Posterior cingulate gyrus (tissue), 11 donors: ENCODE data around the gene ZNF664.

Experiments used
- DNase-seq, 10 donors: peaks; one replicate each; pipeline versions ENCODE4 v3.0.0 to v3.0.0-alpha.2; 2020 to 2021; ENCODE audit warnings: mixed read lengths in 3 of 10
- intact Hi-C: fragments of 100-400 bp; cut with DNase I; formaldehyde crosslinking; loops from one replicate; pipeline ENCODE4 v1.15.1; 2023

ZNF664 gene

GRCh38 chr12:123986374-123986965 lies 13.5 kb downstream of the ZNF664 start:
- intact Hi-C loops: no loop called here
- no peak for DNase-seq

DNA sequence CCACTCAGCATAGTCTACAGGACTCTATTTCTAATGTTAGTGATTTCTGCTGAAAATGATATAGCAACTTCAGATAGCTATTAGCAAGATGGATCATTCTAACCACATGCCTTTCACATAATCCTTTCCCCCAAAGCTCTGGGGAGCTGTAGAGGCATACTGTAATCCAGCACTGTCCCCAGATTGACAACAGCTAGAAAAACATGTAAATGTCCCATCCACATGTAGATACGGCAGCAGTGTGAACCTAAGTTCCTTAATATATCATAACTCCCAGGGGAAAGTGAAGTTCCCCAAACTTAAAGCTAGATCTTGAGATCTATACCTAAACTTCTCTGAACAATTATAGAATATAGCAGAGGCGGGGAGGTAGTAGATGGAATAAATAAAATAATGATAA lies 14.0 kb downstream of the ZNF664 start:
- intact Hi-C loops: no loop called here
- no peak for DNase-seq

DNA sequence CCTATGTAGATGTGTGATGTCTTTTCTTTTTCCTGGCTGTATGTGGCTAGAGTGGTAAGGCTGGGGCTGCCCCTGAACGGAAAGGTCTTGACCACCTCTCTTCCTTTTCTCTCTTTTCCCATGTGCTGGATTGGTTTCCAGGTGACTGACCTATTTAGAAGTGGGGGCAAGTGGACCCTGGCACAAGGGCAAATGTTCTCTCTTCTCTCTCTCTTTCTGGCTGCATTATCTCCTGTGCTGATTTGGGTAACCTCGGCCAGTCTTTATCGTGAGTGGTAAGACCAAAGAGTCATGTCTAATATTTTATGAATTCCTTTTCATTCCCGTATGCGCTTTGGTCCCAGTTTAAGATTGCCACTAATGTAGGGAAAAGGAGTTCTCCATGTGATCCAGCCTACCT lies 16.2 kb downstream of the ZNF664 start:
- no peak for DNase-seq
- intact Hi-C loops: no loop called here

GRCh38 chr12:123989753-123990152 lies 16.7 kb downstream of the ZNF664 start:
- no peak for DNase-seq
- intact Hi-C loops: no loop called here

GRCh38 chr12:123990511-123990910 lies 17.5 kb downstream of the ZNF664 start:
- no peak for DNase-seq
- intact Hi-C loops: no loop called here

DNA sequence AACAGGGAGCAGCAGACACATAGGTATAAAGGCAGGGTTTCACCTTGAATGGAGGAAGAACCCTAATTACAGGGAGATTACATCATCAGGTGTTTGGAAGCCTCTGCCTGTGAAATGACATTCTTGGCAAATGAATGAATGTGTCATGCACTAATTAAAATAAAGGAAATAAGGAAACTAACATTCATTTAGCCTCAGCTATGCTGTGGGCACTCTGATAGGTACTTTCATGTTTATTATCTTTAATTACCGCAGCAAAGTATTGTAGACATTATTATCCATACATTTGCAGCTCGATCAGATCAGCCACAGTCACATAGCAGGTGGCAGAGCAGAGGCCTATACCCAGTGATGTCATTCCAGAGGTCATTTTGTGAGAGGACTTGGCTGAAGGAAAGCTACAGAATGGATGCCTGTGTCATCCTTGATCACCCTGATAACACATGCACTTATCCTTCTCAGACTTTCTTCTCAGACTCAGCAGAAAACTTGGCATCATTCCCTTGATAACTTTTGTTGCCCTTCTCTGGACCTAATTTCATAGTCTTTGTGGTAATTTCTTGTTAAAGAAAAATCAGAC lies 18.4 kb downstream of the ZNF664 start:
- intact Hi-C loops: no loop called here
- no peak for DNase-seq

DNA sequence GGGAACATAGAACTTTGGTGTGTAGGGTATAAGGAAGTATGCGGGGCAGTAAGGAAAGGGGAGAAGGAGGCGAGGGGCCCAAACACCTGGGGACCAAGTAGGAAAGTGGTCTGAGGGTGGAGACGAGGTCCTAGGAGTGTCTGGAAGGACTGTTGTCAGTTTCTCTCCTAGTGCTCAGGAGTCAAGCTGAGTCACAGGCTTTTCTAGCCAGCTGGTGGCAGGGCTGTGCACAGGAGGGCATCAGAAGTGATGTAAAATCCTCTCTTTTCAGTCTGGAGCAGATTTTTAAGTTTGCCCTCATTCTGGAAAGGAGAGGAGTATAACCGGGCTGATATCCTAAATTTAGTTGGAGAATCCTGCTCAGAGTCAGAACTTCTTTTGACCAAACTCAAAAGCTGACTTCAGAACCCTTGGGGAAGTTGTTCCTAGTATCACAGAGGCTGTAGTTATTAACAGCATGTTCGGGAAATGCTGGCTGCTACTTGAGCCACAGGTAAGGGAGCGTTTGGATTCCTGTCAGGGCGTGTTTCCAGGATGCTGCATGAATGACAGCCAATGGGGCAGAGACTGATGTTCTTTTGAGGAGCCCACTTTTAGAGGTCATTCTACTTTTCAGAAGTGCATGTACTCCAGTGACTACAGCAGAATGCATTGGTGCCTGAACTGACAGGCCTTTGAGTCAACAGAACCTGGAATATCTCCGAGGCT lies 19.3 kb downstream of the ZNF664 start:
- intact Hi-C loops: no loop called here
- DNase-seq: no peak

- DNase-seq: no peak
- intact Hi-C loops: loop anchor here (5.0 kb wide), 1 partner anchor 37 kb away; no protein-coding TSS in a partner anchor
Observed at GRCh38 chr12:123995023-123995748, 22.2 kb downstream of the ZNF664 start.

GRCh38 chr12:123996581-123996980 lies 23.6 kb downstream of the ZNF664 start:
- DNase-seq: peak in 7 of 10 donors; percentile 21 to 93 (median 56)

DNA sequence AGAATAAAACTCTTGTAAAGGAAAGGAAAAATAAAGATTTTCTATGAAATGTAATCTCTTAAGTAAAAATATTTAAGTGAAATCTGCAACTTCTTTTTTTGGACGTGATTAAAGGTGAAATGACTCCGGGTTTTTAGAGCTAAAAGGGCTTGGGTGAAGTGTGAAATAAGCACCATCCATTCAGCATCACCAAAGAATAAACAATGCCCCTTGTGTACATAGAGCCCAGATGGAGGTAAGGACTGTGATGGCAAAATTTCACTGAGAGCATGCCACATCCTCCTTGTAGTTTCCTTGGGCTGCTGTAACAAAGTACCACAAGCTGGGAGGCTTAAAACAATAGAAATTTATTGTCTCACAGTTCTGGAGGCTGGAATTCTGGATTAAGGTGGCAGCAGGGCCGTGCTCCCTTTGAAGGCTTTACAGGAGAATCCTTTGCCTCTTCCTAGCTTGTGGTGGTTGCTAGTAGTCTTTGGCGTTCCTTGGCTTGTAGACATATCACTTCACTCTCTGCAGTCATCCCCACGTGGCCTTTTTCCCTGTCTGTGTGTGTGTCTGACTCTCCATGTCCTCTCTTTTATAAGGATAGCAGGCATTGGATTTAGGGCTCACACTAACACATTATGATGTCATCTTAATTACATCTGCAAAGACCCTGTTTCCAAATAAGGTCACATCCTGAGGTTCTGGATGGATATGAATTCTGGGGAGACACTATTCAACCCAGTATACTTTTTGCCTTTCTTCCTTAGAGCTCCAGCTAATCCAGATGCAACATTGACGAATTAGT lies 24.2 kb downstream of the ZNF664 start:
- intact Hi-C loops: loop anchor here (5.0 kb wide), 1 partner anchor 35 kb away; no protein-coding TSS in a partner anchor
- no peak for DNase-seq

More at GRCh38 chr12:123996581-123996980, 23.6 kb downstream of the ZNF664 start:
- intact Hi-C loops: loop anchor here (5.0 kb wide), 1 partner anchor 36 kb away; no protein-coding TSS in a partner anchor

DNA sequence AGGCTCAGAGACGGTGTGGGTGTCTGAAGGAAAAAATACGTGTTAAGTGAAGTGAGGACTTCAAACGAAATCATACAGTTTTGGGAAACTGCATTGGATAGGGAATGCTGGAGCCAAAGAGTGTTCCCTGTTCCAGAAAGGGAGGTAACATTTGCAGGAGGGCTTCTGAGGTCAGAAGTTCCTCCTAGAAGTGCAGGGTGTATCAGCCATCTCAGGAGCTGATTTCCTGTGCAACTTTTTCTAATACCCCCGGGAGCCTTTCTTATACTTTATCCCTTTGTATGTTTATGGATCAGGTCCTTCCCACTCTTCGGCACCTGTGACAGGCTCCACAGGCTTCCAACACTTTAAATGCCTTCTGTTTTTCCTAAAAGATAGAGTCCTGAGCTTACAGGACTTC lies 24.9 kb downstream of the ZNF664 start:
- DNase-seq: no peak
- intact Hi-C loops: loop anchor here (5.0 kb wide), 1 partner anchor 34 kb away; no protein-coding TSS in a partner anchor

DNA sequence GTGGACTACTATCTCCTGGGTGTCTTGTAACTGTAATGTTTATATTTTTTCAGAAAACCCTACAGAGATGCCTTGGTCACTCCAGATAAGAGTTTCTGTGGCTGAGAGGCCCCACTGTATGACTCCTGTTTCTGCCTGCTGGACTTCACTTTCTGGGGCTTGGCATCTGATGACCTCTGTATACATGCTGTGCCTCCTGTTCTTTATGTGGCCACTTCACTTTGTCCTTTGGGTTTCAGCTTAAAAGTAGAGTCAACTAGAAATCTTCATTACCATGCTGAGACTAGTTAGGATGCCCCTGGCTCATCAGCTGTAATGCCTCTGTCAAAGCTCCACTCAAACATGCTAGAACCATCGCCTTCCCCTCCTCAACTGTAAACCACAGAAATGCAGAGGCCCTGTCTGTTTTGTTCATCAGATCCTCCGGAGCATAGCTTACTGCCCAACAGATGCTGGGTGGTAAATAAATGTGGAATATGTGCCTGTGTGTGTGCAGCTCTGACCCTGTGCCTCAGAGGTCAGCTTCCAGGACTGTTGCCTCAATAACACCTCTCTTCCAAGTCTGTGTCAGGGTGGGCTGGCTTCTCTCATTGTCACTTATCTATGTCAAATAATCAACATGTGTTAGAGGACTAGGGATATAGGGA lies 25.5 kb downstream of the ZNF664 start:
- DNase-seq: no peak
- intact Hi-C loops: loop anchor here (5.0 kb wide), 1 partner anchor 34 kb away; no protein-coding TSS in a partner anchor

- no peak for DNase-seq
- intact Hi-C loops: loop anchor here (5.0 kb wide), 1 partner anchor 33 kb away; no protein-coding TSS in a partner anchor
Observed at GRCh38 chr12:123998991-123999359, 26.0 kb downstream of the ZNF664 start.

GRCh38 chr12:124000111-124000510 lies 27.1 kb downstream of the ZNF664 start:
- intact Hi-C loops: no loop called here
- DNase-seq: no peak

GRCh38 chr12:124001343-124001742 lies 28.3 kb downstream of the ZNF664 start:
- no peak for DNase-seq
- intact Hi-C loops: no loop called here

DNA sequence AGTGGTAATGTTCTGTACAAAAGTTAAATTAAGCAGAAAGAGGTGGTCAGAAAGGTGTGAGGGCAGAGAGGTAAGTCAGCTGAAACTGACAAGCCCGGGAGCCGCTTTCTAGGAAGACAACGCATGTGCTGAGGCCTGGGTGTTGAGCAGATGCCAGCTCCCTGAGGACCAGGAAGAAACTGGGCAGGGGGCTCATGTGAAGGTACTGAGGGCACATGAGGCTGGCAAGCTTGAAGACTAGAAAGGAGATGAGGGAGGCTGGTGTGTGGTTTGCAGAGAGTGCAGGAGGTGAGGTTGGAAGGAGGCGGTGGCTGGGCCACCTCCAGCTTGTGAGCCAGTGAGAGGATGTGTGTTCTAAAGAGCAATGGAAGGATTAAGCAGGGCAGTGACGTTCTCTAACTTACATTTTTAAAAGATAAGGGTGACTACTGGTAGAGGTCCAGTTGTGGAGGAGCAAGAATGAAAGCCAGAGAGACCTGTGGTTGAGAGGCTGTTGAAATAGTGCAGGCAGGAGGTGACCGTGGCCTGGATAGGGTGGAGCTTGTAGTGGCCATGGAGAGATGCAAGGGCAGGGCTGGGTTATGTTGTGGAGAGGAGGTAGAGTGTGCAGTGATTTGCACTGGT lies 29.1 kb downstream of the ZNF664 start:
- no peak for DNase-seq
- intact Hi-C loops: no loop called here

- intact Hi-C loops: no loop called here
- DNase-seq: no peak
Observed at GRCh38 chr12:124002654-124003053, 29.6 kb downstream of the ZNF664 start.

DNA sequence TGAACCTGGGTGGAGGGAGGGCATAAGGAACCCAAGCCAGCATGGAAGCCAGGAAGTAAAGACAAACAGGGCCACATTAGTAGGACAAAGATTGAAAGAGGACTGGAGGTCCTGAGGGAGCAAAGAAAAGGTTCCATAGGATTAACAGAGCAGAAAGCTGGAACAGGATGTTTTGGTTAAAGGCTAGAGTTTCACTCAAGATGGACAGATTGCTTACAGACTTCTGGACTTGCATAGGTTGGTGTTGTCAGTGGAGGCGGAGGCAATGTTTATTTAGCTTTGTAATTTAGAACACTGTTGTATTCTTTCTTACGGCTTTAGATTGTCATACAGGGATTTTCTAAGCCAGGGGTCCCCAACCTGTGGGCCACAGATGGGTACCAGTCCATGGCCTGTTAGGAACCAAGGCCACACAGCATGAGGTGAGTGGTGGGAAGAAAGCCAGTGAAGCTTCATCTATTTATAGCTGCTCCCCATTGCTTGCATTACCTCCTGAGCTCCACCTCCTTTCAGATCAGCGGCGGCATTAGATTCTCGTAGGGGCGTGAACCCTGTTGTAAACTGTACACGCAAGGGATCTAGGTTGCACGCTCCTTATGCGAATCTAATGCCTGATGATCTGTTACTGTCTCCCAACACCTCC lies 31.3 kb downstream of the ZNF664 start:
- DNase-seq: no peak
- intact Hi-C loops: no loop called here
